IMR-90 (cell line): Measurements from ENCODE around the gene CNTLN. TPM values are rescaled to one million over a fixed set of nuclear protein-coding genes. Genes with fewer than 3 reads are reported as not detected.

ENCODE experiments used
- ATAC-seq: fragments of 200-7000 bp; cut with Tn5 transposase; 2 replicates; pipeline ENCODE4 v1.9.1; 2020; ENCODE audit warnings: low read depth, mild to moderate bottlenecking, moderate library complexity
- BruUV-seq: library from RNA; stranded (reverse); fragments of 400-500 nt; replicated peaks from 2 replicates; lab custom pipeline; 2021; lab: Mats Ljungman, UMichigan
- CTCF ChIA-PET: fragments of 300-600 bp; formaldehyde crosslinking; extraction: SDS; loops from one replicate; lab custom pipeline; 2021; ENCODE audit warnings: antibody characterized with exemption; lab: Yijun Ruan, JAX
- POLR2A ChIA-PET: fragments of 300-600 bp; sonication (Branson Sonifier 250); formaldehyde crosslinking; loops from one replicate; lab custom pipeline; 2022; ENCODE audit warnings: antibody characterized with exemption; ENCODE audit not compliant: unreplicated experiment; lab: Charles Lee
- DNase-seq: peaks from one replicate; pipeline ENCODE4 v3.0.0; 2013
- H2AFZ ChIP-seq: replicated peaks from 2 replicates; pipeline ENCODE3; 2013; ENCODE audit warnings: low read length, mild to moderate bottlenecking; ENCODE audit not compliant: poor library complexity
- H2AK5ac ChIP-seq: 2 replicates; pipeline ENCODE4 v1.6.1; 2013; ENCODE audit warnings: low read depth, low read length, inconsistent platforms
- H2AK9ac ChIP-seq: replicated peaks from 2 replicates; pipeline ENCODE3; 2013; ENCODE audit warnings: mild to moderate bottlenecking, low read depth, low read length, moderate library complexity; ENCODE audit not compliant: poor library complexity
- H2BK120ac ChIP-seq: 2 replicates; pipeline ENCODE4 v1.6.1; 2013; ENCODE audit warnings: low read depth, low read length, inconsistent platforms
- H2BK15ac ChIP-seq: 3 replicates; pipeline ENCODE4 v1.6.1; 2013; ENCODE audit warnings: low read depth, low read length, inconsistent platforms
- H2BK20ac ChIP-seq: 2 replicates; pipeline ENCODE4 v1.6.1; 2013; ENCODE audit warnings: low read depth, mild to moderate bottlenecking, inconsistent platforms, low read length, moderate library complexity
- H2BK5ac ChIP-seq: 2 replicates; pipeline ENCODE4 v1.6.1; 2013; ENCODE audit warnings: mild to moderate bottlenecking, low read depth, low read length, inconsistent platforms; ENCODE audit not compliant: poor library complexity, severe bottlenecking
- H3K14ac ChIP-seq: replicated peaks from 2 replicates; pipeline ENCODE4 v1.6.1; 2013; ENCODE audit warnings: low read depth, low read length, inconsistent platforms
- H3K18ac ChIP-seq: 2 replicates; pipeline ENCODE4 v1.6.1; 2013; ENCODE audit warnings: low read depth, low read length, control low read depth
- H3K23ac ChIP-seq: 2 replicates; pipeline ENCODE4 v1.6.1; 2013; ENCODE audit warnings: low read depth, low read length, inconsistent platforms
- H3K27ac ChIP-seq: 2 replicates; pipeline ENCODE4 v1.5.1; 2013; ENCODE audit warnings: mild to moderate bottlenecking, control low read depth, low read length; ENCODE audit not compliant: insufficient read depth
- H3K27me3 ChIP-seq: 2 replicates; pipeline ENCODE4 v1.6.1; 2013; ENCODE audit warnings: low read length; ENCODE audit not compliant: control insufficient read depth, insufficient read depth
- H3K36me3 ChIP-seq: 2 replicates; pipeline ENCODE4 v1.6.1; 2013; ENCODE audit warnings: low read length, mixed read lengths; ENCODE audit not compliant: control insufficient read depth, insufficient read depth
- H3K4ac ChIP-seq: 2 replicates; pipeline ENCODE4 v1.6.1; 2013; ENCODE audit warnings: low read depth, low read length, inconsistent platforms
- H3K4me1 ChIP-seq: 2 replicates; pipeline ENCODE4 v1.6.1; 2013; ENCODE audit warnings: low read length, mixed read lengths; ENCODE audit not compliant: control insufficient read depth, insufficient read depth
- H3K4me2 ChIP-seq: 2 replicates; pipeline ENCODE4 v1.6.1; 2013; ENCODE audit warnings: low read depth, mild to moderate bottlenecking, control low read depth, low read length, moderate library complexity
- H3K4me3 ChIP-seq: 2 replicates; pipeline ENCODE4 v1.5.1; 2013; ENCODE audit warnings: low read depth, mild to moderate bottlenecking, control low read depth, low read length, moderate library complexity; ENCODE audit not compliant: insufficient read depth
- H3K56ac ChIP-seq: 2 replicates; pipeline ENCODE4 v1.6.1; 2013; ENCODE audit warnings: low read length, inconsistent platforms; ENCODE audit not compliant: insufficient read depth; ENCODE audit errors: extremely low read depth
- H3K79me1 ChIP-seq, 2 experiments: 2 replicates each; pipeline ENCODE4 v1.6.1; 2013; ENCODE audit warnings: low read length in 2 of 2, inconsistent platforms in 1 of 2, low read depth in 1 of 2
- H3K9ac ChIP-seq: 2 replicates; pipeline ENCODE4 v1.6.1; 2013; ENCODE audit warnings: low read depth, low read length, control low read depth
- H3K9me1 ChIP-seq: 2 replicates; pipeline ENCODE4 v1.6.1; 2013; ENCODE audit warnings: low read length, inconsistent platforms; ENCODE audit not compliant: insufficient read depth
- H3K9me3 ChIP-seq: 2 replicates; pipeline ENCODE4 v1.6.1; 2013; ENCODE audit warnings: low read length; ENCODE audit not compliant: control insufficient read depth, insufficient read depth
- H4K20me1 ChIP-seq: 2 replicates; pipeline ENCODE4 v1.6.1; 2013; ENCODE audit warnings: low read length, inconsistent platforms; ENCODE audit not compliant: insufficient read depth
- H4K5ac ChIP-seq: 2 replicates; pipeline ENCODE4 v1.6.1; 2013; ENCODE audit warnings: mild to moderate bottlenecking, low read depth, low read length, control low read depth
- H4K8ac ChIP-seq, 2 experiments: 2 replicates each; pipeline ENCODE4 v1.6.1; 2013; ENCODE audit warnings: low read depth in 2 of 2, low read length in 2 of 2, control low read depth in 1 of 2, inconsistent platforms in 1 of 2
- H4K91ac ChIP-seq: 2 replicates; pipeline ENCODE4 v1.6.1; 2013; ENCODE audit warnings: low read depth, low read length, inconsistent platforms; ENCODE audit not compliant: insufficient read depth
- BHLHE40 ChIP-seq: fragments of 150-350 bp; IDR thresholded peaks from 2 replicates; pipeline ENCODE4 v1.6.1; 2016; ENCODE audit warnings: mild to moderate bottlenecking, low read depth, low read length
- CEBPB ChIP-seq: IDR thresholded peaks from 2 replicates; pipeline ENCODE4 v1.6.1; 2012; ENCODE audit warnings: low read depth, low read length, improper control_type of control experiment
- CHD1 ChIP-seq: IDR thresholded peaks from 2 replicates; pipeline ENCODE4 v1.6.1; 2012; ENCODE audit warnings: low read depth, low read length, improper control_type of control experiment
- CTCF ChIP-seq: conservative IDR thresholded peaks from 2 replicates; pipeline ENCODE4 v1.5.1; 2012; ENCODE audit warnings: mild to moderate bottlenecking, low read depth, low read length, improper control_type of control experiment
- ELK1 ChIP-seq: fragments of 150-350 bp; IDR thresholded peaks from 2 replicates; pipeline ENCODE4 v1.6.1; 2016; ENCODE audit warnings: low read depth, mild to moderate bottlenecking, low read length, moderate library complexity, borderline replicate concordance
- FOS ChIP-seq: fragments of 150-350 bp; IDR thresholded peaks from 2 replicates; pipeline ENCODE4 v1.6.1; 2016; ENCODE audit warnings: low read depth, low read length
- MAFK ChIP-seq: IDR thresholded peaks from 2 replicates; pipeline ENCODE4 v1.6.1; 2012; ENCODE audit warnings: low read depth, low read length, improper control_type of control experiment
- MAZ ChIP-seq: IDR thresholded peaks from 2 replicates; pipeline ENCODE4 v1.6.1; 2012; ENCODE audit warnings: low read depth, mild to moderate bottlenecking, low read length, improper control_type of control experiment, moderate library complexity, borderline replicate concordance
- MXI1 ChIP-seq: IDR thresholded peaks from 2 replicates; pipeline ENCODE4 v1.6.1; 2012; ENCODE audit warnings: low read depth, mild to moderate bottlenecking, low read length, moderate library complexity, borderline replicate concordance
- POLR2A ChIP-seq: IDR thresholded peaks from 2 replicates; pipeline ENCODE4 v1.6.1; 2012; ENCODE audit warnings: mild to moderate bottlenecking, low read depth, low read length
- RAD21 ChIP-seq: IDR thresholded peaks from 2 replicates; pipeline ENCODE4 v1.6.1; 2012; ENCODE audit warnings: low read length, improper control_type of control experiment
- RCOR1 ChIP-seq: IDR thresholded peaks from 2 replicates; pipeline ENCODE4 v1.6.1; 2012; ENCODE audit warnings: mild to moderate bottlenecking, low read length, improper control_type of control experiment; ENCODE audit not compliant: insufficient replicate concordance
- RFX5 ChIP-seq: IDR thresholded peaks from 2 replicates; pipeline ENCODE4 v1.8.0; 2012; ENCODE audit warnings: low read depth, mild to moderate bottlenecking, low read length, moderate library complexity
- SMC3 ChIP-seq: fragments of 150-350 bp; IDR thresholded peaks from 2 replicates; pipeline ENCODE4 v1.6.1; 2016; ENCODE audit warnings: low read depth, mild to moderate bottlenecking, antibody characterized with exemption, low read length, moderate library complexity
- USF2 ChIP-seq: fragments of 150-350 bp; IDR thresholded peaks from 2 replicates; pipeline ENCODE4 v1.6.1; 2017; ENCODE audit warnings: mild to moderate bottlenecking, antibody characterized with exemption, low read length, low read depth
- WGBS, 2 experiments: methylation state at CpG; one replicate each; pipeline versions ENCODE4 v1.1.5 to v1.1.7; 2013; ENCODE audit warnings: missing lambda C conversion rate in 2 of 2; ENCODE audit not compliant: insufficient read length in 1 of 2; ENCODE audit errors: extremely low coverage in 2 of 2; 5-methylcytosine and 5-hydroxymethylcytosine counted together
- dilution Hi-C: fragments of 300-500 bp; cut with HindIII; formaldehyde crosslinking; loops from one replicate; pipeline ENCODE4 v1.14.3; 2018; ENCODE audit warnings: low sequenced_read_pairs; ENCODE audit not compliant: unreplicated experiment
- in situ Hi-C: fragments of 300-500 bp; cut with MboI; formaldehyde crosslinking; loops from 3 replicates; pipeline ENCODE4 v1.14.3; 2019; ENCODE audit warnings: low sequenced_read_pairs, inconsistent platforms, mixed read lengths
- intact Hi-C: fragments of 100-400 bp; cut with micrococcal nuclease; formaldehyde crosslinking; loops from 2 replicates; pipeline ENCODE4 v1.10.0; 2022
- polyA plus RNA-seq, 3 experiments: library from polyadenylated mRNA; depleted of rRNA; stranded (reverse); fragments of >200 nt; gene quantifications; 2 replicates each; pipeline ENCODE4 v1.2.3, GENCODE V29; 2012; ENCODE audit warnings: low replicate concordance in 1 of 3
- total RNA-seq: library from RNA; depleted of rRNA; stranded (reverse); fragments of >200 nt; gene quantifications from 2 replicates; pipeline ENCODE4 v1.2.3, GENCODE V29; 2012

Gene CNTLN
- total and polyA plus RNA-seq, 2 of the 4 experiments (the other 2 are of a cell fraction) = 3.8 to 5.9 TPM

- Histone ChIP-seq H3K27ac (no peak overlapping the region), H3K9me1 (peaks cover 4% of the 10 kb centered on the region; the same call in 1 of the 2 replicates), H3K9ac (no peak overlapping the region), H3K56ac (no peak overlapping the region), H2BK20ac (no peak overlapping the region), H4K91ac (no peak overlapping the region), H3K4me2 (no peak overlapping the region), H4K8ac (no peak overlapping the region), H3K4ac (no peak overlapping the region), H3K4me1 (no peaks in the 10 kb centered on the region), H3K79me1 (peaks cover 18 to 19% of the 10 kb centered on the region in 2 experiments), H3K23ac (no peak overlapping the region; the same call in 1 of the 2 replicates), H2BK15ac (no peak overlapping the region), H2BK5ac (no peak overlapping the region), H3K9me3 (peaks cover 2% of the 10 kb centered on the region), H2AK5ac (no peak overlapping the region), H2AK9ac (peak overlapping the region; percentile 3), H3K27me3 (no peaks in the 10 kb centered on the region), H4K5ac (no peak overlapping the region), H3K36me3 (no peaks in the 10 kb centered on the region), H2AFZ (no peak overlapping the region), H4K20me1 (no peaks in the 10 kb centered on the region), H3K18ac (no peak overlapping the region), H2BK120ac (no peak overlapping the region), H3K14ac (no peak overlapping the region), H3K4me3 (no peak overlapping the region)
- intact Hi-C loops = no loop called here
- no peak for ATAC-seq
- no TSS peak for BruUV-seq
- 93% methylated on average over 3 of the region's 5 CpGs; no CpG with 5 or more reads in 1 of the 2 experiments for WGBS, 2 experiments
- in situ Hi-C loops = no loop called here
- no peak for DNase-seq
- POLR2A ChIA-PET = no interaction called here
- CTCF ChIA-PET = no interaction called here
- dilution Hi-C loops = no loop called here
- TF ChIP-seq BHLHE40 (no peak), POLR2A (no peak), RAD21 (no peak), MAFK (no peak), RFX5 (no peak), MAZ (no peak), ELK1 (no peak), MXI1 (no peak), SMC3 (no peak), CEBPB (no peak), CHD1 (no peak), RCOR1 (no peak), FOS (no peak), CTCF (no peak), USF2 (no peak)
Observed at GRCh38 chr9:17171309-17172094, 36.7 kb downstream of the CNTLN start.
